Epidermal melanocyte (primary cell): ENCODE results near the gene TTC39A.

ENCODE experiments used
- DNase-seq: peaks from one replicate; pipeline ENCODE4 v3.0.0; 2011; ENCODE audit warnings: low spot score; ENCODE audit not compliant: insufficient read length

The TTC39A gene

GRCh38 chr1:51330331-51331201 lies at the start of gene TTC39A:
Gene TTC39A (minus strand): TSS chr1:51330562. CDS start chr1:51330477, 85 bp downstream.
- DNase-seq: no peak

- DNase-seq: no peak
Measured at GRCh38 chr1:51378871-51379270, 48.5 kb upstream of the TTC39A start.

GRCh38 chr1:51373898-51374297 lies 43.5 kb upstream of the TTC39A start:
- DNase-seq: no peak

- no peak for DNase-seq
Measured at GRCh38 chr1:51372561-51372960, 42.2 kb upstream of the TTC39A start.

DNA sequence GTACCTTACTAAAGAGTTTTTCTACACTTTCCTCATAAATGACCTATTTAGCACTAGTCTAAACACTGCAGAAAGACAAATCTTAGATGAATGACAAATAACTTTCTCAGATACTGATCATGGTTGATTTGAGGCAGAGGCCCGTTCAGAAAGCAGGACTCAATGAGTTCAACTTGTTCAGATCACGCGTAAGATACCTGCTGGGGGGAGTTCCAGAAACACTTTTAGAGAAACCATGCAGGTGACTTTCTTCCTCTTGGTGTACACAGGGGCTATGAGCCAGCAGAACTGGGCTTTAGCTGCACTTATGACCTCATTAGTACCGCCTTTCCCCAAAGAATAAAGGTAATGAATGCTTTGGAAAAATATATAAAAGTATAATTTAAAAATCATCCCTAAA lies 38.8 kb upstream of the TTC39A start:
- DNase-seq: no peak

DNA sequence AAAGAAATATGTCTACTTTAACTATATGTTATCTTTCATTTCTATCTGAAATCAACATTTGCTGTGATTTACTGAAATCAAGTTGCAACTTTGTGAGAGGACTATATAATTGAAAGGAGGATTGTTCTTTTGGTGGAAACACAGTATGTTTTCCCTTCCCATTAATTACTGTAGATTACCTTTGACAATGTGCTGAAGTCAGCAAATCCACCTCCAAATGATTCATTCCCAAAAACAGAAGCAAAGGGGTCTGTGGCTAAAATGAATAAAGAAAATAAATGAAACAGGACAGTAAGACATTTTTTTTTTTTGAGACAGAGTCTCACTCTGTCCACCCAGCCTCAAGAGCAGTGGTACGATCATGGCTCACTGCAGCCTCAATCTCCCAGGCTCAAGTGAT lies 35.4 kb upstream of the TTC39A start:
- DNase-seq: no peak

DNA sequence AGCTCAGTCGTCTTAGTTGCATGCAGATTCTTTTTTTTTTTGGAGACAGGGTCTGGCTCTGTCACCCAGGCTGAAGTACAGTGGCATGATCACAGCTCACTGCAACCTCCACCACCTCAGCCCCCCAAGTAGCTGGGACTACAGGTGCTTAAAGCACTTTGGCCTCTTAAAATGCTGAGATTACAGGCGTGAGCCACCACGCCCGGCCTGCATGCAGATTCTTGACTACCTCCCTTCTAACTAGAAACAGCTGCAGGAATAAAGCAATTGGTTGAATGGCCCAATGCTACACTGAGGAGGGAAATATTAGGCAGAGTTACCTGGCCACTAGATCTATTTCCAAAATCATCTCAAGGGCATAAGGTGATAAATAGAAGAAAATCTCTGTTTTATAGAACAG lies 29.5 kb upstream of the TTC39A start:
- no peak for DNase-seq

DNA sequence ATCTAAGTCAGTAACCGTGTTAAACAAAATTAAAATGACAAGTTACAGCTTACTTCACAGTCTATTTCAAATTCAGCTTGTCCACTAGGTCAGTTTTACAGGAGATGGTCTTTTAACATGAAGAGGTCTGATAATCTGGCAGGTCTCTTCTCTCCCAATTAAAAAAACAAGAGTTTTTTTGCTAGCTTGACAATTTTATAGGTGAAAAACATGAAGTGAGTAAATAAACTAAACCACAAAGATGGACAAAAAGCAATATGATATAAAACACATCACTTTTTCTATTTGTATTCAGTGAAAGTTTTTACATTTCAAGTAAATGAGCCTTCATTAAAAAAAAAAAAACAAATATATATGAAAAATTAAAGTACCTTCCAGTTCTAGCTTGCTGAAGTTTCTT lies 25.0 kb upstream of the TTC39A start:
- no peak for DNase-seq

- DNase-seq: no peak
Measured at GRCh38 chr1:51354416-51354815, 24.1 kb upstream of the TTC39A start.

- no peak for DNase-seq
Measured at GRCh38 chr1:51351907-51352306, 21.5 kb upstream of the TTC39A start.

- DNase-seq: no peak
Measured at GRCh38 chr1:51349862-51350261, 19.5 kb upstream of the TTC39A start.

DNA sequence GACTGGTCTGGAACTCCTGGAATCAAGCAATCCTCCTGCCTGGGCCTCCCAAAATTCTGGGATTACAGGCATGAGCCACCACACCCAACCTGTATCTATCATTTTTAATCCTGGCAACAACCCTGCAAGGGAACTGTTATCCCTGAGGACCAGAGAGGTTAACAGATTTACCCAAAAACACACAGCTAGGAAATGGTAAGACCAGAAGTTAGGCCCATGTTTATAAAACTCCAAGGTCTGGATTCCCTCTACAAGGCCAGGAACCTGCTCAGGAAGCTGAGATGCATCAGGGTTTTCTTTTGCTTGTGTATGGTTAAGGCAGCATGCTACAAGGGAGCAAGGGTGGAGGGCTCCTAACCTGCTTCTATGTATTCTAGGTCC lies 17.8 kb upstream of the TTC39A start:
- no peak for DNase-seq

- DNase-seq: no peak
Measured at GRCh38 chr1:51347398-51348146, 17.2 kb upstream of the TTC39A start.

DNA sequence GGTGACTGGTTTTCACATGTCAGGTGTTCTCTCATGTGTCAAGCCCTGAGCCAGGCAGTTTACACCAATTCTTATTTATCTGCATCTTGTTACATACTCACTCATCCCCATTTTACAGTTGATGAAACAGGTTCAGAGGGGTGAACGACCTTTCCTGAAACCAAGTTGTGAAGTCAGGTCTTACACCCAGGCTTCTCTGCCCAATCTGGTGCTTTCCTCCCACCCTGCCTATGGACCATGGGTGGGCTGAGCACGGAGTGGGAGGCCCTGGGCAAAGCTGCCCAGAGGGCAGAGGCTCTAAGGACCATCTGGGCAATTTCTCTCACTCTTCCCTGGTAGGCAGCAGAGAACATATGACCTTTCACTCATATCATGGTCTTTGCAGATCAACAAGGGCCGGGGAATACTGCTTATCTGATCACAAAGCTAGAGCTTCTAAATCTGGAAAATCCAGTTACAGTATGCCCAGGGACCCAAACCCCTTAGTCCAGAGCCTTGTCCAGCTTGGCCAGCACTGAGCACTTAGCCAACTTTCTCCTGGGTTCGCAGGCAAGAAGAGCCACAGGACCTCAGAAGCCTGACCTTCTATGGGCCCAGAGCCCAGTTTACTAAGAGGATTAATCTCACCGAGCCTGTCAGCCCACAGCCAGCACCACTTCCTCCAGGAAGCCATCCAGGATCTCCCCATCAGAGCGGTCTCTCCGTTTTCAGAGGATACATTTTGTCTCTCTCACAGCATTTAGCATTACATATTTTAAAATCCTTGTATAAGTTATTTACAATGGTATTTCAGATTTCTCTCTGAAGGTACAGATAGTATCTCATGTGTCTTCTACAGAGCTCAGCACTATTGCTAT lies 16.0 kb upstream of the TTC39A start:
- no peak for DNase-seq

GRCh38 chr1:51345300-51345687 lies 14.9 kb upstream of the TTC39A start:
- no peak for DNase-seq

DNA sequence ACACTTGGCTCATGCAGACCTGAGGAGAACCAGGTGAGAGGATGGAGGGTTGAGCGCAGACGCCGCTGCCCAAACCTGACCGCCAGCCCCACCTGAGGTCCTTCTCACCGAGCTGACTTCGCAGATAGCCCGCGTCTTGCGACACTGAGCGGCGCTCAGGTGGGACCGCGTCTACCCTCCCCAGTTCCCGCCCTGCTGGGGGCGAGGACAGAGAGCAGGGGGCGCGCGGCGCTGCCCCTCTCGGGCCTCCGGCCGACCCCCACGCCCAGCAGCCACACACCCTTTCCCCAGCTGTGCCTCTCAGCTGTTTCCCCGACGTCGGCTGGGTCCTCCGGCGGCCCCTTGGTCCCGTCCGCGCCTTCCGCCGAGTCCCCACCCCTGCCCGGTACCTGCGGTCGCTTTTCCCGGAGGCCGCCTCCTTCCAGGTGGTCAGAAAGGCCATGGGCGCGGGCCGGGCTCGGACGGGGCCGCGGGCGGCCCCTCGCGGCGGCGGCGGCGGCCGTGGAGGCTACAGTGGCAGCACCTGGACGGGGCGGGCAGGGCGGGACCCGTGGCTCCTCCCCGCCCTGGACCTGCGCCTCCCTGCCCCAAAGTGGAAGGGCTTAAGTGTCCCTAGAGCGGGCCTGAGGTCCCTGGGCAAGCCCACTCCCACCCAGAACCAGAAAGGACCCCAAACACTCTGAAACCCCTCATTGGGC lies 14.4 kb upstream of the TTC39A start:
- no peak for DNase-seq

DNA sequence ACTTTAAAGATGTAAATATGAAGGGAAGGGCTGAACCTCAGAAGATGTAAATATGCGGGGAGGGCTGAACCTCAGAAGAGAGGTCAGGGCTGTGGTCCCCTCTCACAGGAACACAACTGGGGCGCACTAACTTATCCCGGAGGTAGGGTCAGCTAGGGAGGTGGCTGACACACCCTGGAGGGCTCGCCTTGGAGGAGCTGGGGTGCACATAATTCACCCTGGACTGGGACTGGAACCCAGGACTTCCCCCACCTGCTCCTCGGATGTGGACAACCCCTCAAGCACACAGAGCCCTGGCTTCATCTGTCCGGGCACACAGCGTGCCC lies 13.9 kb upstream of the TTC39A start:
- no peak for DNase-seq

DNA sequence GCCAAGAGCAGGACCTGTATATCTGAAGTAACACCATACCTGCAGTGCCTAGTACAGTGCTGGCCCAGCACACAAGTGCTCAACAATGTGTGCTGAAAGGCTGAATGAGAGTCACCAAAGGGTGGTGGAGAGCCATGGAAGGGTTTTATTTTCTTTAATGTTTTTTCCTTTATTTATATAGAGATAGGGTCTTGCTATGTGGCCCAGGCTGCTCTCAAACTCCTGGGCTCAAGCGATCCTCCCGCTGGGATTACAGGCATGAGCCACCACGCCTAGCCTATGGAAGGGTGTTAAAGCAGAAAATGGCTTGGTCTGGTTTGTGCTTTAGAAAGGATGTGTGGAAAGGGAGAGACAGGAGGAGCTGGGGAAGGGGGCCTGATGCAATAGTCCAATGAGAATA lies 13.3 kb upstream of the TTC39A start:
- no peak for DNase-seq

DNA sequence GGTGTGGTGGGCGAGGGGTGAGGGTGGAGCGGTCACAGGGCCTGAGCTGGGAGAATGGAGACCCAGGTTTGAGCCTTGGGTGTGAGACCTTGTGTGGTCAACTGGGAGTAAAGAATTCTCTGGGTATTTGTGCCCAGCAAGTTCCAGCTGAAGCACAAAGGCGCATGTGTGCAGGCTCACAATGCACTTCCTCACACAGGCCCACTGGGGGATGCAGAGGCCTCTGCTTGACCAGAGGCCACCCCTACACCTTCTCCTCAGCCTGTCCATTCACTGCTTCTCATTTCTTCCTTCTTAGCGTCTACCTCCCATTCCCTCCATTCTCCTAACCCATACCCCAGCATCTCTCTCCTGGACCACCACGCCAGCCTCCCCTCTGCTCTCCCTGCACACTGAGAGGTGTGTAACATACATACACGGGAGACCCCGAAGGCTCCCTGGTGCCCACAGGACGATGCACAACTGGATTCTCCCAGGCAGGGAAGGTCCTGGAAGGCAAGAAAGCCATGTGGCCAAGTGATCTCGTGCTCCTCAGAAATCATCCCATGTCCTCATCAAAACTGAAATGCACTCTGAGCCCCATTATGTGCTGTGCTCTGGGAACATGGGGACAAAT lies 12.3 kb upstream of the TTC39A start:
- no peak for DNase-seq

DNA sequence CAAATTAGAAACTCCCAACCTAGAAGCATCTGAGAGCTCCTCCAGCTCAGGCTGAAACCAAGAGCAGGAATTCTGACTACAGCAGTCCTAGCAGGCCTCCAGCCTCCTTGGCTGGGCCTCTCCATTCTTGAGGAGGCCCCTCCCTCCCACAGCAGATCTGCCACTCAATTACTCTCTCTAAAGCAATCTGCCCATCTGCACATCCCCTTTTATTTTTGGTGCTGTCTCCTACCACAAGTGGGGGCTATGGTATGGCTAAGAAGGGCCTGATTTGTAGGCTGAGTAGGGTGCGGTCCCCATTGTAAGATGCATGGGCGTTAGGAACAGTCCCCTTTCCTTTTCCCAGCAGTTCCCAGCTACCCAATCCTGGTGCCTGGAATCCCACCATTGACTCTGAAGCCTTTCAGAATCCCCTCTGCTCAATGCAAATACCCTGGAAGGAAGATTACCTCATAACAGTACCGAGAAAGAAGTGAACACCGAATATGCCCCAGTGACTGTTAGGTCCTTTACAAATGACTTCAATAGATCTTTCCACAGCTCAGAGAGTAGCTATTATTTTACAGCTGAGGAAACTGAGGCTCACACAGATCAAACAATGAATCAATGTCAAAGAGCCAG lies 11.6 kb upstream of the TTC39A start:
- DNase-seq: no peak

DNA sequence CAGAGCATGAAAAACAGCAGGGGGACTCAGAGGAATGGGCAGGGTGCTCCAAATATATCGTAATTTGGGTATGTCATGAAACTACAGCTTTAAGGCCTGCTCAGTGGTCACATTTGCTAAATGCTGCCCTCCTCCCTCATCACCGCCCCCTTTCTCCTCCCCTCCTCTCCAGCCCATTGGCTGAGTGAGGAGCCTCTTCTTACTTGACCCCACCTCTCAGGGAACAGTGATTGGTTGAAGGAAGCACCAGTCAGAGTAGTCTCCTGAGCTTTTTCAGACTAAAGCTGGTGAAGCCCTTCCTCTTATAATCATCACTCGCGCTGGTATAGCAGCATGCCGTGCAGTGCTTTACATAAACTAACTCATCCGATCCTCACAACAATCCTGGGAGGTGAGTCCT lies 10.0 kb upstream of the TTC39A start:
- no peak for DNase-seq
